Measurements from ENCODE around the gene PPT2. TPM values are rescaled to one million over a fixed set of nuclear protein-coding genes. Genes with fewer than 3 reads are reported as not detected.

PPT2 gene
- total RNA-seq, 1 donor from 2014 or later, result 58.6 TPM

DNA sequence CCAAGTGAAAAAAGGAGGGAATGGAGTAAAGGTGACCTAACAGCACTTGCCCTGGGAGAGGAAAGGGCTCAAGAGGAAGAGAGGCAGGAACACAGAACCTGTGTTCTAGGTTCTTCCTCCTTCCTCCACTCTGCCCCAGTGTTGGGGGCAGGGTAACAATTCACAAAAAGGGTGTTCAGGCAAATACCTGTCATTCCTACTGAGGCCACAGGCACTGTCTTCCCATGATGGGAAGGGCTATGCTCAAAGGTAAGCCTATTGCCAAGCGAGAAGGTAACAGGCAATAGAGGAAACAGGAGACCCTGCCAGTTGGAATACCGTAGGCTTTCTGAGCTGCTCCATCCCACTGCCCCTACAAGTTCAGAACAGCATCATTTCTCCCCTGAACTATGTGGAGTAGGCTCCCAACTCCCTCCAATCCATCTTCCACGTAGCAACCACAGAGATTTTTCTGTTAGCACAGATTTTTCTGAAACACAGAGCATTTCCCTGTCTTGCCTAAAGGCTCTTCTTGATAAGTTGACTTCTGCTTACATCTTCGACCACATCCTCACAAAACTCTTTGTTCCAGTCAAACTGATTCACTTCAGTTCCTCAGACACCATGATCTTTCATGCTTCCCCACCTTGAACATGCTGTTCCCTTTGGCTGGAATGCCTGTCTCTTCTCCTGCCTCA lies 19.2 kb downstream of the PPT2 start:
- H3K27ac Mint-ChIP-seq, result peak overlapping the region; percentile 23
- H3K27me3 Mint-ChIP-seq (ENCODE audit: low read depth), result no peaks in the 10 kb centered on the region
- H3K4me1 Mint-ChIP-seq, result peaks cover 46% of the 10 kb centered on the region
- H3K36me3 Mint-ChIP-seq, result peaks cover 19% of the 10 kb centered on the region
- TF ChIP-seq, protein P1, sequence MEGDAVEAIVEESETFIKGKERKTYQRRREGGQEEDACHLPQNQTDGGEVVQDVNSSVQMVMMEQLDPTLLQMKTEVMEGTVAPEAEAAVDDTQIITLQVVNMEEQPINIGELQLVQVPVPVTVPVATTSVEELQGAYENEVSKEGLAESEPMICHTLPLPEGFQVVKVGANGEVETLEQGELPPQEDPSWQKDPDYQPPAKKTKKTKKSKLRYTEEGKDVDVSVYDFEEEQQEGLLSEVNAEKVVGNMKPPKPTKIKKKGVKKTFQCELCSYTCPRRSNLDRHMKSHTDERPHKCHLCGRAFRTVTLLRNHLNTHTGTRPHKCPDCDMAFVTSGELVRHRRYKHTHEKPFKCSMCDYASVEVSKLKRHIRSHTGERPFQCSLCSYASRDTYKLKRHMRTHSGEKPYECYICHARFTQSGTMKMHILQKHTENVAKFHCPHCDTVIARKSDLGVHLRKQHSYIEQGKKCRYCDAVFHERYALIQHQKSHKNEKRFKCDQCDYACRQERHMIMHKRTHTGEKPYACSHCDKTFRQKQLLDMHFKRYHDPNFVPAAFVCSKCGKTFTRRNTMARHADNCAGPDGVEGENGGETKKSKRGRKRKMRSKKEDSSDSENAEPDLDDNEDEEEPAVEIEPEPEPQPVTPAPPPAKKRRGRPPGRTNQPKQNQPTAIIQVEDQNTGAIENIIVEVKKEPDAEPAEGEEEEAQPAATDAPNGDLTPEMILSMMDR (IDR thresholded peaks at IDR 0.05; ENCODE audit: unreplicated experiment), result no peak
- no peak overlapping the region for H3K4me3 Mint-ChIP-seq
- no peak for DNase-seq (ENCODE audit: low spot score in 2 of 2, unreplicated experiment in 2 of 2)
- H3K9me3 Mint-ChIP-seq, result no peaks in the 10 kb centered on the region

DNA sequence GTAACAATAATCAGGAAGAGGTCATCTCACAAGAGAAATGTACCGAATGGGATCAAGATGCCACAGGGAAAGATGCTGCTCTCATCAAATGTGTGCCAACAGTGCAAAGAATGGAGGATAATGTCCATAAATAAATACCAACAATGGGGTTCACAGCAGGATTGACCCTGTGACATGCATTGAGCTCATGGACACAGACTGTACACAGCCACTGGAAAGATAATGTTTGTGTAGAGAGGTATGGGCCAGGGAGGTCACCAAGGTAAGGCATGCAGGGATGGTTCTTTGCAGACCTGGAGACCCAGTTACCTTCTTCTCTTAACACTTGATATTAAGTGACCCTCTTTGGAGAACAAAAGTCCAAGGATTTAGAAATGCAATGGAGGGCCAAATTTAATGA lies 20.5 kb downstream of the PPT2 start:
- Mint-ChIP-seq H3K27me3 (ENCODE audit: low read depth) (no peaks in the 10 kb centered on the region), H3K36me3 (peaks cover 11% of the 10 kb centered on the region), H3K9me3 (no peaks in the 10 kb centered on the region), H3K4me3 (peak overlapping the region; percentile 92), H3K4me1 (peaks cover 52% of the 10 kb centered on the region), H3K27ac (peak overlapping the region; percentile 23)
- DNase-seq (ENCODE audit: low spot score in 2 of 2, unreplicated experiment in 2 of 2), result no peak
- TF ChIP-seq, protein P1 (IDR thresholded peaks at IDR 0.05; ENCODE audit: unreplicated experiment), result no peak

DNA sequence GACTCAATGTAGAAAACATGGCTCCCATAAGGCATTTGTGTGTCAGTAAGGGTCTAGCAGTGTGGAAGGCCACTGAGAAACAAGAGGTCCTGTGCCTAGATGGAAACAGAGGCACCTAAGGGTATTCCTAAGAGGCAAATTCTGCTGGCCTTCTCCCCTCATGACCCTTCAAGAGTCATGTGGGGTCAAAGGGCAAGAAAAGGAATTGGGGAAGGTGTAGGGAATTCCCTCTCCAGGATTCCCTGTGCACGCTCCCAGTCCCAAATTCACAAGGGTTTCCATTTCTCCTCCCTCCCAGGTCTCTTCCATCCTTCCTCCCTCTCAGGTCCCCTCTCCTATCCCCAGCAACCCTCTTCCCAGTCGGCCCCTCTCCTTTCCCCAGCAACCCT lies 21.4 kb downstream of the PPT2 start:
- Mint-ChIP-seq H3K4me3 (peak overlapping the region; percentile 92), H3K27ac (peak overlapping the region; percentile 62), H3K36me3 (peaks cover 7% of the 10 kb centered on the region), H3K27me3 (ENCODE audit: low read depth) (no peaks in the 10 kb centered on the region), H3K4me1 (peaks cover 59% of the 10 kb centered on the region), H3K9me3 (no peaks in the 10 kb centered on the region)
- no peak for DNase-seq (ENCODE audit: low spot score in 2 of 2, unreplicated experiment in 2 of 2)
- TF ChIP-seq, protein P1 (IDR thresholded peaks at IDR 0.05; ENCODE audit: unreplicated experiment), result no peak

DNA sequence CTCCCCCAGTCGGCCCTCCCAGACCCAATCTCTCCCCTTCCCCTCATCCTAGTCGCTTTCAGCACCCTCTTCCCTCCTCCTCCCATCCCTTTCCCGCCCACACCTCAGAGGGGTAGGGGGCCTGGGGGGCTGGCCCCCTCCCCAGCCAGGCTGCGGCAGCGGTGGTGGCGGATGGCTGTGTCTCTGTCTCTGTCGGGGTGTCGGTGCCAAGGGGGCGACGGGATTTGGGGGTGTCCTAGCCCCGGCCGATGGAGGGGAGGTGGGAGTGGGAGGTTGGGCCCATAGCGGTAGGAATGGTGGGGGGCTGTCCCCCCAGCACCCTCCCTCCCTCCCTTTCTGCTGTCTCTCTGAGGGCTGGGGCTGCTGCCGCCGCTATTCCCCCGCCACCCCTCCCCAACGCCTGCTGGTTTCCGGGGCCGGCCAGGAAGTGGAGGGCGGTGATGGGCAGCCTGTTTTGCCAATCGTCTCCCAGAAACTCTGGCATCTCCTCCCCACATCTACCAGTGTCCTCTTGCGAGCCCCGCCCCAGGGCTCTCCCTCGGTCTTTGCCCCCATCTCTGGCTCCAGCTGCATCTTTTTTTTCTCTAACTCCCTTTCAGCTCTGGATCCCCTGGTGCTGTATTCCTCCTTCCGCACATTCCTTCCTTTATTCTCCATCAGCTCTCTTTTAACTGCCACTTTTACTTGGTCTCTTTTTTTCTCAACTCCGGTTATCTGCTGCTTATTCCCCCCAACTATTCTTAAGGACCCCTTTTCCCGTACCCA lies 22.0 kb downstream of the PPT2 start, which contains the start of gene AGPAT1:
AGPAT1 (minus strand) TSS at position 374 of the 765 bp plus-strand sequence. CDS start 4,588 bp downstream, outside the sequence.
- Mint-ChIP-seq H3K27ac (peak within 1 kb of the TSS; percentile 98), H3K4me3 (peak within 1 kb of the TSS; percentile 92), H3K4me1 (peaks cover 59% of the 10 kb centered on the region), H3K36me3 (peaks cover 13% of the 10 kb centered on the region), H3K27me3 (ENCODE audit: low read depth) (no peaks in the 10 kb centered on the region), H3K9me3 (no peaks in the 10 kb centered on the region)
- TF ChIP-seq, protein P1 (IDR thresholded peaks at IDR 0.05; ENCODE audit: unreplicated experiment), result no peak
- peak; percentile 95 to 98 for DNase-seq (ENCODE audit: low spot score in 2 of 2, unreplicated experiment in 2 of 2)

DNA sequence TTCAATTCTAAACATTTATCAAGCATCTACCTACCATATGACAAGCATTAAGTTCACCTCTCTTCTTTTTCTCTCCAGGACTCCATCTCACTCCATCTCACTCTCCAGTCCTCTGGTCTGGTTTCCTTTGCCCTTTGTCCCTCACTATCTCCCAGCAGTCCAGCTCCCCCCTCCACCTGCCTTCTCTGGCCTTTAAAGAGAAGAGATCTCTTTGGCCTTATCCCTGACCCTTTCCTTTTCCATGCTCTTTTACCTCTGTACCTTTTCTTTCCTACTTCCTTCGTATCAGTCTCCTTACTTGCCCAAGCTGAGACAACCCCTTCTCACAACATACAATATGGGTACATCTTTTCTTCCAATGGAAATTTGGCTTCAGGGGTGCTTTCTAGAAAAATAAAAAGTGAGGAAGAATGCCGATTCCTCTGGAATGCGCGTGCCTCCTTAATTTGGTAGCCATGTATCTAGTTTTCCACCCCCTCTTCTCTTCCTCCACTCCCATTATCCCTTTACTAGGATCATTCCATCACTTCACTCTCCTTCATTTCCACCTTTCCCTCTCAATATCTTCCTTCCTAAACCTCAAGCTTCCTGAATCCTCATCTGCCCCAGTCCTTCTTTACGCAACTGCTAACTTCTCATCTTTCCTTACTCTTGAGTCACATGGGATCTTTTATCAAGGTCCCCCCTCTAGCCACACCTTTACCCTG lies 22.7 kb downstream of the PPT2 start:
- H3K9me3 Mint-ChIP-seq, result no peaks in the 10 kb centered on the region
- H3K27ac Mint-ChIP-seq, result peak overlapping the region; percentile 98
- H3K4me1 Mint-ChIP-seq, result peaks cover 59% of the 10 kb centered on the region
- H3K4me3 Mint-ChIP-seq, result peak overlapping the region; percentile 92
- DNase-seq (ENCODE audit: low spot score in 2 of 2, unreplicated experiment in 2 of 2), result no peak
- no peaks in the 10 kb centered on the region for H3K27me3 Mint-ChIP-seq (ENCODE audit: low read depth)
- H3K36me3 Mint-ChIP-seq, result peaks cover 8% of the 10 kb centered on the region
- TF ChIP-seq, protein P1 (IDR thresholded peaks at IDR 0.05; ENCODE audit: unreplicated experiment), result no peak

Measured in mesothelial cell of epicardium (in vitro differentiated cells).